ENCODE data around the gene BANF2.
"Not testable (repeated sequence)": the region's sequence is repeated elsewhere in the genome, so short reads cannot be mapped to it uniquely, and the experiment has no call there.

BANF2 gene

GRCh38 chr20:17683218-17684076 is 16.3 kb upstream of the BANF2 start:
- DNase-seq (ENCODE audit: low read depth), result no peak

- no peak for DNase-seq (ENCODE audit: low read depth)
Observed at GRCh38 chr20:17684077-17684888, 15.5 kb upstream of the BANF2 start.

GRCh38 chr20:17685168-17685567 is 14.6 kb upstream of the BANF2 start:
- DNase-seq (ENCODE audit: low read depth), result no peak

GRCh38 chr20:17687800-17688199 is 12.0 kb upstream of the BANF2 start:
- no peak for DNase-seq (ENCODE audit: low read depth)

- DNase-seq (ENCODE audit: low read depth), result no peak
Observed at GRCh38 chr20:17688965-17689364, 10.8 kb upstream of the BANF2 start.

- DNase-seq (ENCODE audit: low read depth), result no peak
Observed at GRCh38 chr20:17690144-17690543, 9.6 kb upstream of the BANF2 start.

GRCh38 chr20:17691758-17692157 is 8.0 kb upstream of the BANF2 start:
- DNase-seq (ENCODE audit: low read depth), result no peak

- no peak for DNase-seq (ENCODE audit: low read depth)
Observed at GRCh38 chr20:17693444-17694001, 6.2 kb upstream of the BANF2 start.

GRCh38 chr20:17694767-17695166 is 5.0 kb upstream of the BANF2 start:
- DNase-seq (ENCODE audit: low read depth), result no peak

- DNase-seq (ENCODE audit: low read depth), result no peak
Observed at GRCh38 chr20:17696287-17696686, 3.5 kb upstream of the BANF2 start.

- no peak for DNase-seq (ENCODE audit: low read depth)
Observed at GRCh38 chr20:17697171-17697570, 2.6 kb upstream of the BANF2 start.

- DNase-seq (ENCODE audit: low read depth), result no peak
Observed at GRCh38 chr20:17698384-17698783, 1.4 kb upstream of the BANF2 start.

GRCh38 chr20:17700637-17701036 is 871 bp downstream of the BANF2 start:
- no peak for DNase-seq (ENCODE audit: low read depth)

- DNase-seq (ENCODE audit: low read depth), result no peak
Observed at GRCh38 chr20:17701826-17702225, 2.1 kb downstream of the BANF2 start.

- no peak for DNase-seq (ENCODE audit: low read depth)
Observed at GRCh38 chr20:17704589-17705317, 5.0 kb downstream of the BANF2 start.

- DNase-seq (ENCODE audit: low read depth), result no peak
Observed at GRCh38 chr20:17705916-17706315, 6.2 kb downstream of the BANF2 start.

GRCh38 chr20:17706632-17707031 is 6.9 kb downstream of the BANF2 start:
- DNase-seq (ENCODE audit: low read depth), result no peak

GRCh38 chr20:17707951-17708350 is 8.2 kb downstream of the BANF2 start:
- DNase-seq (ENCODE audit: low read depth), result not testable (repeated sequence)

GRCh38 chr20:17708675-17709360 is 9.1 kb downstream of the BANF2 start:
- no peak for DNase-seq (ENCODE audit: low read depth)

- DNase-seq (ENCODE audit: low read depth), result no peak
Observed at GRCh38 chr20:17709361-17710293, 9.9 kb downstream of the BANF2 start.
